Ovary (tissue), 3 donors: ENCODE measurements around the gene VPS41.

Experiments used
- CTCF ChIP-seq, 3 donors: fragments of 450-650 bp in 2 of 3; fragments of 200-600 bp in 1 of 3; IDR thresholded peaks; one replicate each; pipeline versions ENCODE4 v1.5.1 to v1.8.0; 2016 to 2022; ENCODE audit warnings: antibody characterized with exemption in 3 of 3, mild to moderate bottlenecking in 1 of 3
- POLR2A ChIP-seq: fragments of 450-650 bp; IDR thresholded peaks from one replicate; pipeline ENCODE4 v1.6.1; 2017; ENCODE audit warnings: antibody characterized with exemption, mild to moderate bottlenecking, moderate library complexity
- donor health status: DM: no; HTN: no; CAD: no.

GRCh38 chr7:38700116-38700515 is 208.9 kb downstream of the VPS41 start:
- TF ChIP-seq CTCF (IDR thresholded peaks at IDR 0.05): no peak
- no peak for TF ChIP-seq POLR2A
